GM19438 (cell line): ENCODE results near the gene CCN2.
"Not testable (repeated sequence)": the region's sequence is repeated elsewhere in the genome, so short reads cannot be mapped to it uniquely, and the experiment has no call there.

ENCODE experiments used
- ATAC-seq: cut with Tn5 transposase; IDR thresholded peaks from one replicate; pipeline ENCODE4 v1.9.1; 2021; ENCODE audit warnings: low read depth; ENCODE audit not compliant: unreplicated experiment

The CCN2 gene

GRCh38 chr6:131911951-131912350 is 39.2 kb downstream of the CCN2 start:
- no peak for ATAC-seq

- ATAC-seq: no peak
Observed at GRCh38 chr6:131910956-131911355, 40.2 kb downstream of the CCN2 start.

- no peak for ATAC-seq
Observed at GRCh38 chr6:131910219-131910589, 41.0 kb downstream of the CCN2 start.

GRCh38 chr6:131909408-131910218 is 41.6 kb downstream of the CCN2 start:
- peak; percentile 98 for ATAC-seq

GRCh38 chr6:131908787-131909186 is 42.4 kb downstream of the CCN2 start:
- ATAC-seq: not testable (repeated sequence)

- not testable (repeated sequence) for ATAC-seq
Observed at GRCh38 chr6:131903734-131904133, 47.4 kb downstream of the CCN2 start.

- ATAC-seq: not testable (repeated sequence)
Observed at GRCh38 chr6:131901326-131901873, 49.8 kb downstream of the CCN2 start.

GRCh38 chr6:131900231-131900630 is 50.9 kb downstream of the CCN2 start:
- ATAC-seq: no peak

GRCh38 chr6:131898718-131899117 is 52.5 kb downstream of the CCN2 start:
- no peak for ATAC-seq
